ENCODE data around the gene FURIN.
A peak's percentile ranks its signal among the peaks of the same experiment; 100 is the strongest.
"Not testable (repeated sequence)": the region's sequence is repeated elsewhere in the genome, so short reads cannot be mapped to it uniquely, and the experiment has no call there.

FURIN gene

DNA sequence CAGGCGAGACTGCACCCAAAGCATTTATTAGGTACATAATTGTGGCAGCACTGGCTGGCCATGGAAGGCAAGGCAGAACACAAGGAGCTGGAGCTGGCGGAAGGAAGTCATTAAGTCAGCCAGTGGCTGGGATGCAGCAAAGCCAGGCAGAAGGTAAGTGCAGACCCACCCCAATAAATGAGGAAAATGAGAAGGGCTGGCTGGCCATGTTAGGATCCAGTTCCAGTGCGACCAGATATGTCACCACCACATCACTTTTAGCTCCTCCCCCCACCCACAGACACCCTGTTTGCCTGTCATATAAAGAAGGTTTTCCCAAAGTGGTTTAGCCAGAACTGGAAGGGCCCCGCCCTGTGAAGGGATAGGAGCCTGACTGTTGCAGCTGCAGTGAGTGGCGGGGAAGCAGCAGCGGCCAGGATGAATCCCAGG is at the start of gene FURIN:
TSS of gene FURIN (plus strand) at position 328 of the 429 bp plus-strand sequence. CDS start 7,153 bp downstream, outside the sequence.
- DNase-seq (ENCODE audit: low spot score) = no peak

DNA sequence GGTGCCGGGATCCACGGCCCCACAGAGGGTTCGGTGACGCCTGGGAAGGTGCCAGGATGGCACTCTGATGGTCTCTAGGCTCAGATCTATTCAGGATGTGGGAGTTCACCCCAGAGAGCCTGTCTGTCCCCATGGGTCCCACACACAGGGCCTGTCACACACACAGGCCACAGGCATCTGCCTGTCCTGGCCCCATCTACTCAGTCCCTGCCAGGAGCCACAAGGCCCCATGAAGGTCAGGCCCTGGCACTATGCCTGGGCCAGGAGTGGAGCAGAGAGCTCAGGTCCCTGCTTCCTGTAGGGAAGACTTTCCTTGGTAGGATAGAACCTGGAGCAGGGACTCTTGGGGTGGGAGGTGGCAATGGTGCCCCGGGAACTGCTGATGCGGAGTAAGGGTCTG is 49.0 kb upstream of the FURIN start:
- no peak for DNase-seq (ENCODE audit: low spot score)

DNA sequence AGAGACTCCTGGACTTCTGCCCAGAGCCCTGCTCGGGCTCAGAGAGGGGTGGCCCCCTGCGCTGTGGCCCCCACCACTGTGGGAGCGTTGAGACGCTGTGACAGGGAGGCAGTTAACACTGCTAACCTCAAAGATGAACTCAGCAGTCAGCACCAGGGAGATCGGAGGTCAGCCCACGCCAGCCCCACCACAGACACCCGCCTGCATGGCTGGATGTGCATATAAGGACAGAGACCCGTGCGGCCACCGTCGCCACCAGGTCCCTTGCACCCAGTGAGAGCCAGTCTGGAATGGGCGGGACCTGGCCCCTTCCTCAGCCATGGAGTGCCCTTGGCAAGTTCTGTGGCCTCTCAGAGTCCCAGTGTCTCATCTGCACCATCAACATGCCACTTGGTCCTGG is 48.5 kb upstream of the FURIN start:
- DNase-seq (ENCODE audit: low spot score) = no peak

DNA sequence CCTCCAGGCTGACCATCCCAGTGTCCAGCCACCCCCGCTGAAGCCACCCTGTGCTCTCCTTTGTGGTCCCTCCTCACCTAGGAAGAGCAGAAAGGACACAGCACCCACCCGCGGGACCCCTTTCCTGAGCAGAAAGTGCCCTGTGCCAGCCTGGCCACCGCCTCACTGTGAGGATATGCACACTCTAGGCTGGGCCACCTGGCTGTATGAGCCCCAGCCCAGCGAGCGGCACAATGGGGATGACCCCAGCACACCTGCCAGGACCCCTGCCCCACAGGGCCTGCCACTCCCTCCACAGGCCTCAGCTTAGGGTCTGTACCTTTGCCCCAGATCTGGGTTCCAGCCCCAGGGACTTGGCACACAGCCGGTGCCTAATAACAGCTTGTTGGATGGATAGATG is 47.9 kb upstream of the FURIN start:
- DNase-seq (ENCODE audit: low spot score) = no peak

DNA sequence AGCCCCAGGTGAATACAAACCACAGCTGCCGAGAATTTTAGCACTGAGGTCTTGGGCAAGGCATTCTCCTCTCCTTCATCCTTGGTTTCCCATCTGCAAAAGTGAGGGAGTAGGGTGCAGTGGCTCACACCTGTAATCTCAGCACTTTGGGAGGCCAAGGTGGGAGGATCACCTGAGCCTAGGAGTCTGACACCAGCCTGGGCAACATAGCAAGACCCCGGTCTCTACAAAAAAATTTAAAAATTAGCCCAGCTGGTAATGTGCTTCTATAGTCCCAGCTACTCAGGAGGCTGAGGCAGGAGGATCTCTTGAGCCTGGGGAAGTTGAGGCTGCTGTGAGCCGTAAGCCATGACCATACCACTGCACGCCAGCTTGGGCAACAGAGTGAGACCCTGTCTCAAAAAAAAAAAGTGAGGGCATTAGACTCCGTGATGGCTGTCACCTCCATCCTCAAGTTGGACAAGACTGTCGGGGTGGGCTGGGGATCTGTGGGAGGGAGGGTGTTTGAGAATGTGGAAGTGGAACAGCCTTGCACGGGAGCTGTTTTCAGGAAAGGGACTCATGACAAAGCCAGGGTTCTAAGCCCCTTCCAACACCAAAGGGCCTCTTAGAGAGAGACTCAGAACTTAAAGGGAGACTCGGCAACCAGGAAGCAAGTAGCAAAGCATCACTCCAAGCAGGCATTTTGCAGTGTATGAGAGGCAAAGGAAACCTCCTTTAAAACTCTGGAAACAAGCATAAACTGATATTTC is 46.0 kb upstream of the FURIN start:
- DNase-seq (ENCODE audit: low spot score) = no peak

DNA sequence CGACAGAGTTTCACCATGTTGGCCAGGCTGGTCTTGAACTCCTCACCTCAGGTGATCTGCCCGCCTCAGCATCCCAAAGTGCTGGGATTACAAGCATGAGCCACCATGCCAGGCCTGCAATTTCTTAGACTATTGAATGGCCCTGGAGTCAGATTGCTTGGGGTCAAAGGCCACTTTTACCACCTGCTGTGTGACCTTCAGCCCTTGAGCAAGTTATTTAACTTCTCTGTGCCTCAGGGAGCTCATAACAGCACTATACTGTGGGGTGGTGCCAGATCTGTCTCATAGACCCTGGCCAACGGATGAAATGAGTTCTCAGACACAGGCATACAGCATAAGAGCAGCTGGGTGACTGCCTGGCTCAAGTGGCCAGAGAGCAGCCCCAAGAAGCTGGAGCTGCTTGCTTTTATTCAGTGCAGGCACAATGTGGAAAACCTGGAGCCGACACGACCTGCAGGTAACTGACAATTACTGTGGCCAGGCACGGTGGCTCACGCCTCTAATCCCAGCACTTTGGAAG is 44.9 kb upstream of the FURIN start:
- DNase-seq (ENCODE audit: low spot score) = no peak

DNA sequence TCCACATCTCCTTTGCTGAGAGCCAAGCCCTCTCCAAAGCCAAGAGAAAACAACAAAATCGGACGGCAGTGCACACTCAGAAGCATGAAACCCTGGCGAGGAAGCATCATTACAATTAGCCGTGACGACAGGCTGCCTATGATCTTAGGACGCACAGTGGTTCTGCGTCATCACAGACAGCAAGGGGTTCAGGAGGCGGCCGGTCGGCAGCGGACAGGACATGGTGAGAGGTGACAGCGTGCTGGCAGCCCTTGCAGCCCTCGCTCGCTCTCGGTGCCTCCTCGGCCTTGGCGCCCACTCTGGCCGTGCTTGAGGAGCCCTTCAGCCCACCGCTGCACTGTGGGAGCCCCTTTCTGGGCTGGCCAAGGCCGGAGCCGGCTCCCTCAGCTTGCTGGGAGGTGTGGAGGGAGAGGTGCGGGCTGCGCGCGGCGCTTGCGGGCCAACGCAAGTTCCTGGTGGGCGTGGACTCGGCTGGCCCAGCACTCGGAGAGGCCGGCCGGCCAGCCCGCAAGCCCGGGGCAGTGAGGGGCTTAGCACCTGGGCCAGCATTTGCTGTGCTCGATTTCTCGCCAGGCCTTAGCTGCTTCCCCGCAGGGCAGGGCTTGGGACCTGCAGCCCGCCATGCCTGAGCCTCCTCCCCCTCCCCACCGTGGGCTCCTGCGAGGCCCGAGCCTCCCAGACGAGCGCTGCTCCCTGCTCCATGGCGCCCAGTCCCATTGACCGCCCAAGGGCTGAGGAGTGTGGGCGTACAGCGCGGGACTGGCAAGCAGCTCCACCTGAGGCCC is 43.1 kb upstream of the FURIN start:
- not testable (repeated sequence) for DNase-seq (ENCODE audit: low spot score)

DNA sequence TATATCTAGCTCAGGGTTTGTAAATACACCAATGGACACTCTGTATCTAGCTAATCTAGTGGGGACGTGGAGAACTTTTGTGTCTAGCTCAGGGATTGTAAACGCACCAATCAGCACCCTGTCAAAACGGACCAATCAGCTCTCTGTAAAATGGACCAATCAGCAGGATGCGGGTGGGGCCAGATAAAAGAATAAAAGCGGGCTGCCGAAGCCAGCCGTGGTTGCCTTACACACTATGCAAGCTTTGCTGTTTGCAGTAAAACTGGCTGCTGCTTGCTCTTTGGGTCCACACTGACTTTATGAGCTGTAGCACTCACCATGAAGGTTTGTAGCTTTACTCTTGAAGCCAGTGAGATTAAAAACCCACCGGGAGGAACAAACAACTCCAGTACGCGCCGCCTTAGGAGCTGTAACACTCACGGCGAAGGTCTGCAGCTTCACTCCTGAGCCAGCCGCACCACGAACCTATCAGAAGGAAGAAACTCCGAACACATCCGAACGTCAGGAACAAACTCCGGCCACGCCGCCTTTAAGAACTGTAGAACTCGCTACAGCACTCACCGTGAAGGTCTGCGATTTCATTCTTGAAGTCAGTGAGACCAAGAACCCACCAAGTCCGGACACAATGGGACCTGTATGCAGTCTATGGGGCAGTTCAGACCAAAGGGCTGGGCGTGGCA is 42.0 kb upstream of the FURIN start:
- not testable (repeated sequence) for DNase-seq (ENCODE audit: low spot score)

DNA sequence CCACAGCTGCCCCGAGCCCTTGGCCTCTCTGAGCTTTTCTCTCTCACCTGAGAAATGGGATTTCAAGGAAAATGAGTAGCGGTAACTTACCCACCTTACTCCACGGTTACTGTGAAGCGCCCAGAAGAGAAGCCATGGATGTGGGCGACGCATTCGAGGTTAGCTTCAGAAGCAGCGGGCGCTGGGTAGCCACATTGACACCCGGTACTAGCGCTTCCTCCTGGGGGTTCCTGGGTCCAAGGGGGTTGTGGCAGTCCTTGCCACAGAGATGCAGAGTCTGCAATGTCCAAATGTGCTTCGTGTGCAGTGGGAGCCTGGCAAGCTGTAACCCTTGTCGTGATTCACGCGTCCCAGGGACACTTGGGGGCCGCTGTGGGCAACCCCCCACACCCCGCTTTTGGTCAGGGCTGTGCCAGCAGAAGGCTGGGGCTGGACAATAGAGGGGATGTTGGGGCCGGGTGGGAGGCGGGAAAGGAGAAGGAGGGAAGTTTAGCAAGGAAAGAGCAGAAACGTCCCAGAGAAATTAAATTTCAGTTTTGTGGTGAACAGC is 41.4 kb upstream of the FURIN start:
- no peak for DNase-seq (ENCODE audit: low spot score)

DNA sequence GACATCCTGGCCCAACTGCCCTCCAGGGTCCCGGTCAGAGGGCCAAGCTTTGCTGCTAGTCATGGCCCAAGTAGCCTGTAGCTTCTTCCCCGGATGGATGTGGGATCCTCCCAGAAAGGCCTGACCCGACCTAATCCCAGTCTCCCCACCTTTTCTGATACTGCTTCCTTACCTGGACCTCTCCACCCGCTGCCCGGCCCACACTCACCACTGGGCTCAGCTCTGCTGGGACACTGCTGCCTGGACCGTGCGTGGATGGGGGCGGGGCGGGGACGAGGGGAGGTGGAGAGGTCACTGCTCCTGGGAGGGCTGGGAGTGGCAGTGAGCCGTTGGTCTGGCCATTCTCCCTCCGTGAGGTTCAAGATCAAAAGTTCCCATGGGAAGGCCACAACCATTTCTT is 40.3 kb upstream of the FURIN start:
- no peak for DNase-seq (ENCODE audit: low spot score)

DNA sequence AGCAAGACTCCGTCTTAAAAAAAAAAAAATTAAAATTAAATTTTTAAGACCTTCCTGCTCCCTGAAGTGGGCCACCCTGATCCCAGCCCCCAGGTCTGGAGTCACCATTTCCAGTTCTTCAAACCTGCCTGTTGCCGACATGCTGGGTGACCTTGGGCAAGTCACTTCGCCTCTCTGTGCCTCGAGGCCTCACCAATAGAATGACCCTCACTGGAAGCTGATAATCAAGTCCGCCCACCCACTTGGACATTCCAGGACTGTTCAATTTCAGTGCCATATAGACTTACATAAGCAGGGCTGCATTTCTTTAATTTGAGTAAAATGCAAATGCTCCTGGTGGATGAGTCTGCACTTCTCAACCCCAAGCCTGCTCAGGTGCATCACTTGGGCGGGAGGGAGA is 39.3 kb upstream of the FURIN start:
- no peak for DNase-seq (ENCODE audit: low spot score)

DNA sequence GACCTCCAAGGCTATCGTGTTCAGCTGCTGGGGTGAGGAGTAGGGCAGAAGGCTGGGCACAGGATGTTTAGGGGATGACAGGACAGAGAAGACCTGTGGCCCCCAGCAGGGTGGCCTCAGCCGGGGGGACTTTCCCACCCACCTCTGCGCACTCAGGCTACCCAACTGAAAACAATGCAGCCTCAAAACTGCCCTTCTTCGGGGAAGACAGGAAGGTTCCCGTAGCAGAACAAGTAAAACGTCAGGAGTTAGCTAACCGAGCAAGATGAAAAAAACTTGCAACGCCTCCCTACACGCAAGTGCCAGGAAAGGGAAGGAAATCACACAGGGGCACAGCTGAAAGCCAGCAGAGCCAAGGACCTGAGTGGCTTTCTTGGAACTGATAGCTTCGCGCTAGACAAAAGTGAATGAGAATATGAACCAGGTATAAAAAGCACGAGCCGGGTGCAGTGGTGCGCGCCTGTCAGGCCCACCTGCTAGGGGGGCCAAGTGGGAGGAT is 38.4 kb upstream of the FURIN start:
- DNase-seq (ENCODE audit: low spot score) = no peak

DNA sequence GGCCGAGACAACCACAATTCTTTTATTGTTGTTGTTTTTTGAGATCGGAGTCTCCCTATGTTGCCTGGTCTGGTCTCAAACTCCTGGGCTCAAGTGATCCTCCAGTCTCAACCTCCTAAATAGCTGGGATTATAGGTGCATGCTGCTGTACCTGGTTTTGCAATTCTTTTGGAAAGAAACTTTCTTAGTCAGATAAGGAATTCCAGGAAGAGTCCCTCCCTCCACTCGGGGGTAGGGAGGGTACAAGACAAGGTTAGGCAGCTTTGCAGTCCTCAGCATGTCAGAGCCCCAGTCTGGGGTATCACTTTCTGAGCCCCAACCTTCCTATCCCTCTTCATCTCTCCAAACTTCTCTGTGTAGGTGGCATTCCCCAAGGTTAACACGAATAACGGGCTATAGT is 33.8 kb upstream of the FURIN start:
- no peak for DNase-seq (ENCODE audit: low spot score)

DNA sequence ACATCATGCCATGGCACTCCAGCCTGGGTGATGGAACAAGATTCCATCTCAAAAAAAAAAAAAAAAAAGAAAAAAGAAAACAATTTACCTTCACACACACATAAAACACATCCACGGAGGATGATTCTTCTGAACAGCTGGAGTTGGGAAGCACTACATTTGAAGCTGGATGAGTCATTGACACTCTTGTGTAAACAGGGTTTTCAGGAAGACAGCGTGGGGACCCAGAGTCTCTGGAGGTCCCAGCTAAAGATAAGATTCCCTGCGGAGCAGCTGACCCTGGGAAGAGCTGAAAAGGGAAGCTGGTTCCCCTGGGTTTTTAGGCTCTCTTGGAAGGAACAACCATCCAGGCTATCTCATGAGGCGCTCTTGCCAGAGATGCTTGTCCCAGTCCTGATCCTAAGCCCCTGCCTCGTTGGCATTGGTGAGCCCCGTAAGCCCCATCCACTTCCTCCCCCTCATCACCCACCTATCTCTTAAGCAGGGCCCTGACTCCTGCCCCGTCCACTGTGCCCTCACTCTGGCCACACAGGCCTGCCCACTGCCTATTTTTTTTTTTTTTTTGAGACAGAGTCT is 32.0 kb upstream of the FURIN start:
- no peak for DNase-seq (ENCODE audit: low spot score)

DNA sequence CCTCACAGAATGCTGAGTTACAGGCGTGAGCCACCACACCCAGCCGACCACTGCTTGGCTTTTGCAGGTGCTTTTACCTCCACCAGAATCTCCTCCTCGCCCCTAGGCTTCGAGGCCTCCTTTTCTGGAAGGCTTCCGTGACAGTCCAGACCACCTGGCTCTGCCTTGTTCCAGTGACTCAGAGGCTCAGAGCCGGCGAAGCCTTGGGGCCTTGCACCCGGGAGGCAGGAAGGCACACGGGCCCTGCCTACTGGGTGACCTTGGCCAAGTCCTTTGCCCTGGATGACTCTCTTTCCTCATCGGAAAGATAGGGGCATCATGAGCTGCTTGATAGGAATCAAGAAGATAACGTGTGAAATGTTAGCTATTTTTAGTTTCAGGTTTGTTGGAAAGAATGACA is 31.3 kb upstream of the FURIN start:
- no peak for DNase-seq (ENCODE audit: low spot score)

DNA sequence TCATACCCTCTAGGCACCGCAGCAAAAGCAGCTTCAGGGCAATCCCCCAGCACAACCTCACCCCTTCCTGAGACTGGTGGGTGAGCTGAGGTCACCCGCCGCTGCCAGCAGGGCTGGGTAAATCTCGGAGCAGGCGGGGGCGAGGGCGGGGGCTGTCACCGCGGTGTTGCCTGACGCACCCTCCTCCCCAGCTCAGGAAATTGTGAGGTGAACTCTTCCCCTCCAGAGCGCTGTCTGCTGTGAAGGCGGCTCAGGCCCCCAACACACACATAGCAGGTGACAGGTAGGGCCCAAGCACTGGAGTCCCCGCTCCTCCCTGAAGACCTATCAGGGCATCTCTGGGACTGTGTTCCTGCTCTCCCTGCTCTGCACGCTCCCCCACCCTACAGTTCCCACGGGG is 30.2 kb upstream of the FURIN start:
- DNase-seq (ENCODE audit: low spot score) = no peak

DNA sequence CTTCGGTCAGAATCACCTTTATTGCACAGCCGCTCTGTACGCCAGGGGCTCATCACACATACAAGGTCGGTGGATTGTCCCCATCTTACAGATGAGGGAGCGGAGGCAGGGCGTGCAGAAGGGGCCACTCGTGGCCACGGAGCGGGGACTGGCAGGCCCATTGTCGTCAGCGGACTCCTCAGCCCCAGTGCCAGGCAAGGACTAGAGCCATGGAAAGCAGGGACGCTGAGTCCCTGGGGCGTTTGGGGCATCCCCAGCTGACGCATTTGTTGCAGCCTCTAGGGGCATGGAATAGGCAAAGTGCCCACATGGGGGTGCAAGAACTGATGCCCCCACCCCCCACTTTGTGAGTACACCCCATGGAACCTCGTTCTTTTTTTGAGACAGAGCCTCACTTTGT is 29.8 kb upstream of the FURIN start:
- no peak for DNase-seq (ENCODE audit: low spot score)

DNA sequence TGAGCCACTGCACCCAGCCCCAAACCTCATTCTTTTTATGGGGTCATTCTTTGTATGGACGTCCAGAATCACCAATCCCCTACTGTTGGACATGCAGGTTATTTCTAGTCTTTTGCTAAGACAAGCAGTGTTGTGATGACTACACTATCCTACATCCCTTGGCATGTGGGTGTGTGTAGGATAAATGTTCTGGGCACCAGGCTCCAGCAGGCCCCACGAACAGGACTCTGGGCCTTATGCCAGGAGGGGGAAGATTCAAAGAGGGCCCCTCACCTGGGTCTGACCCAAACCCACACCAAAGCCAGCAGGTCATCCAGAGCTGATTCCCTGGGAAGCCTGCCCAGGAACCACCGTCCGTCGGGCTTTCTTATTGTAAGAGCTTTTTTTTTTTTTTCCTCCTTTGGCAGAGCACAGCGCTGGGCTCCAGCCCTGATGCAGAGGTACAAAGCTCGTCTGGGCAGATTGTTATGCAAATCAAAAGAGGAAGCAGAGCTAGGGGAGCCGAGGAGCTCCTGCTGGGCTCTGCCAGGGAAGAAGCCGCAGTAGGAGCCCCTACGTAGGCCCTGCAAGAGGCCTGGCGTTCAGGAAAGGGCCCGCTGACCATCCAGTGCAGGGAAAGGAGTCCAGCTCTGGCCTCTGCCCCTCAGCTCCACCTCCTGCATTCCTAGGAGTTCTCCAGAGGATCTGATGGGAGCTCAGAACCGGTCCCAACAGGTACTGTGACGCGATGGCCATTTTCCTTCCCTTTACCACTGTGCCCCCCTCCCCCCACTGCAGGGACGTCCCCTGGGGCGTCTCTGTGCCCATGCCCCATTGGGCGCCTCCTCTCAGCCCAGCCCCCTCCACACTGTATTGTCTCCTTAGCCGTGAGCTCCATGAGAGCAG is 29.0 kb upstream of the FURIN start:
- DNase-seq (ENCODE audit: low spot score) = peak; percentile 34

DNA sequence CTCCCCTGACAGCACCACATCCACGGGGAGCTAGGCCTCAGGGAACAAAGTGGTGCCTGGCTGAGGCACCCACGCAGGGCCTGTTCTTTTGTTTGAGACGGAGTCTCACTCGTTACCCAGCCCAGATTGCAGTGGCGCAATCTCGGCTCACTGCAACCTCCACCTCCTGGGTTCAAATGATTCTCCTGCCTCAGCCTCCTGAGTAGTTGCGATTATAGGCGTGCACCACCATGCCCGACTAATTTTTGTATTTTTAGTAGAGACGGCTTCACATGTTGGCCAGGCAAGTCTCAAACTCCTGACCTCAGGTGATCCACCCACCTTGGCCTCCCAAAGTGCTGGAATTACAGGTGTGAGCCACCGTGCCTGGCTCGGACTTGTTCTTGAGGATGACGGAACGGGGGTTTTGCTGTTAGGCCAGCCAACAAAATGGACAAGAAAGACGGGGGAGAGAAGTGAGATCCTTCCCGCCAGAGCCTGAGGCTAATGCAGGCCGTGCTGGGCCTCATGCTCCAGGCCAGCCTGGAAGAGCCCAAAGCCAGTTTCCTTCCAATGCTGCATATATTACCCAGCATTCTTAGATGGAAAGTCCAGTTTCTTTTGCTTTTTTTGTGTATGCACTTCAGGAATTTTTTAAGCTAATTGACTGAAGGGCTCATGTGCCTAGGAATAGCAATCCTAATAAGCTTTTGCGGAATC is 28.1 kb upstream of the FURIN start:
- DNase-seq (ENCODE audit: low spot score) = no peak

DNA sequence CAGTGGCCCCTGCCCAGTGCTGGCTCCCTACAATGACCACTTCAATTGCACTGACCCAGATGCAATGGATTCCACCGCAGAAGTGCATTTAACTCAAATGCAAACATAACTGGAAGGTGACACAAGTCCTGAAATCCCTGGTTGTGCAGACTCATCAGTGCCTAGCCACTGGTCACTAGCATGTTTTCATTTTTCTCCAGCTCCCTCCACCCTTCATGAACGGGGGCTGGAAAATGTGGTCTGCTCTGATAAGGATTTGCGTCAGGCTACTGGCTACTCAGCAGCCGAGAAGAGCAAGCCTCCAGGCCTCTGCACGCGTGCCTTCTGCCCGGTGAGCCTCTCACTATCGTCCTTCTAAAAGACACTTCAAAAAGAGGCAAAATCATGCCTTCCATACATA is 27.4 kb upstream of the FURIN start:
- DNase-seq (ENCODE audit: low spot score) = no peak
